ENCODE data around the gene LTBP1. TPM values are rescaled to one million over a fixed set of nuclear protein-coding genes. Genes with fewer than 3 reads are reported as not detected.

Gene LTBP1
- total RNA-seq, 1 experiment from 2014 or later: 28.5 TPM

- H2BK120ac ChIP-seq (ENCODE audit: low read depth, low read length, poor library complexity, severe bottlenecking): no peak overlapping the region
- H4K5ac ChIP-seq (ENCODE audit: insufficient read length, low read depth, low read length): no peak overlapping the region
- DNase-seq: no peak
- H3K56ac ChIP-seq (ENCODE audit: insufficient read length, low read depth, low read length): no peak overlapping the region
- no peak overlapping the region for H2BK5ac ChIP-seq (ENCODE audit: insufficient read length, low read length)
- no peak overlapping the region for H2BK15ac ChIP-seq (ENCODE audit: low read depth, low read length)
- H2BK20ac ChIP-seq (ENCODE audit: low read depth, low read length, poor library complexity, severe bottlenecking): no peak overlapping the region
- H3K36me3 Mint-ChIP-seq (ENCODE audit: insufficient read depth in 1 of 3, low read depth in 3 of 3): no peaks in the 10 kb centered on the region
- no peak overlapping the region for H3K9ac ChIP-seq (ENCODE audit: extremely low read depth, insufficient read length, low read length)
- H3K27me3 ChIP-seq (ENCODE audit: insufficient read depth, low read length): no peaks in the 10 kb centered on the region
- no peaks in the 10 kb centered on the region for H3K27me3 Mint-ChIP-seq (ENCODE audit: low read depth)
- peaks cover 0 to 3% of the 10 kb centered on the region in 2 experiments; a peak in 1 of 5 replicates for H3K9me3 Mint-ChIP-seq
- no peaks in the 10 kb centered on the region for H3K79me1 ChIP-seq (ENCODE audit: insufficient read depth, low read depth, low read length, poor library complexity, severe bottlenecking)
- H3K4me1 Mint-ChIP-seq: peaks cover 28 to 29% of the 10 kb centered on the region in 2 experiments
- no peaks in the 10 kb centered on the region; the same call in 1 of the 2 replicates for H3K4me1 ChIP-seq (ENCODE audit: insufficient read depth, low read length)
- no peak overlapping the region for H4K91ac ChIP-seq (ENCODE audit: insufficient read length, low read depth, low read length)
- H2AK5ac ChIP-seq (ENCODE audit: insufficient read length, low read length): no peak overlapping the region
- H3K4me2 ChIP-seq (ENCODE audit: insufficient read depth, insufficient read length, low read length): no peak overlapping the region
- no peaks in the 10 kb centered on the region for H4K20me1 ChIP-seq (ENCODE audit: control insufficient read depth, insufficient read depth, insufficient read length)
- no peak overlapping the region for H3K27ac Mint-ChIP-seq
- H3T11ph ChIP-seq (ENCODE audit: low read length): no peak overlapping the region
- H3K23ac ChIP-seq (ENCODE audit: insufficient read length, low read depth, low read length): no peak overlapping the region
- H3K4me3 Mint-ChIP-seq: no peak overlapping the region
- H3K23me2 ChIP-seq (ENCODE audit: insufficient read length, low read depth, low read length, poor library complexity, severe bottlenecking): no peaks in the 10 kb centered on the region
- no peak overlapping the region for H3K27ac ChIP-seq (ENCODE audit: insufficient read length, low read depth, low read length)
- H3K14ac ChIP-seq (ENCODE audit: insufficient read depth, low read length): no peak overlapping the region
- no peak overlapping the region for H2BK12ac ChIP-seq (ENCODE audit: insufficient read length, low read depth, low read length)
- no peak overlapping the region for H3K18ac ChIP-seq (ENCODE audit: insufficient read length, low read depth, low read length)
- H3K4ac ChIP-seq (ENCODE audit: low read depth, low read length): no peak overlapping the region
- H3K79me2 ChIP-seq (ENCODE audit: insufficient read depth, low read length): no peaks in the 10 kb centered on the region
- WGBS (ENCODE audit: extremely low coverage, insufficient read length, low lambda C conversion rate): no CpG with 5 or more reads among the region's 2 CpGs
- no peaks in the 10 kb centered on the region for H3K9me3 ChIP-seq (ENCODE audit: control insufficient read depth, low read depth, low read length)
- no peak overlapping the region for H2AFZ ChIP-seq (ENCODE audit: low read length)
- no peak overlapping the region for H4K8ac ChIP-seq (replicated peaks; ENCODE audit: insufficient read length, low read depth, low read length)
- TF ChIP-seq CTCF (conservative IDR thresholded peaks at IDR 0.05): no peak
Measured at GRCh38 chr2:33380719-33381118, 434.0 kb downstream of the LTBP1 start.
